ENCODE results near the gene SUPT20H. TPM values are rescaled to one million over a fixed set of nuclear protein-coding genes. Genes with fewer than 3 reads are reported as not detected.

Gene SUPT20H
- total RNA-seq, 1 donor from 2014 or later = 34.1 TPM

DNA sequence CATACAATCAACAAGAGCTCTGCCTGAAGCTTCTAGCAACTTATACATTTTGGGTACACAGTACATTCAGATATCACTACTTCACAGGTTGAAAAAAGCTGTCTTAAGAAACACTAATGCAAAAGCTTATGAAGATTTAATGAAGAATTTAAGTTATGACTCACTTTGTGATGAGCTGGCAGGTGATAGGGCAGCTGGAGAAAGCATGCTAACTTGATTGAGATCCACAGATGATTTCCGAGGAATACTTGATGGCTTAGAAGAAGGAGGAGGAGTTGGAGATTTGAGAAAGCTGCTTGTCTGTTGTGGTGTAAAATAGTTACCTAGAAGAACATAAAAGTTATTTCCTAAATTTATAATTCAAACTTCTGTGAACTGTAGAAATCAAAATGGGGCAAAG is 35.6 kb downstream of the SUPT20H start:
- no peak for DNase-seq (ENCODE audit: extremely low spot score in 2 of 2)
- H3K4me1 ChIP-seq = no peaks in the 10 kb centered on the region
- no peak overlapping the region for H3K4me3 ChIP-seq
- H3K9me3 ChIP-seq = no peaks in the 10 kb centered on the region
- intact Hi-C loops (cut with DNase I) = no loop called here
- no peak overlapping the region for H3K27ac ChIP-seq
- no peaks in the 10 kb centered on the region for H3K27me3 ChIP-seq
- H3K36me3 ChIP-seq = peaks cover 0 to 60% of the 10 kb centered on the region in 2 donors
- no peak for TF ChIP-seq POLR2A (IDR thresholded peaks at IDR 0.05)
- no peak for TF ChIP-seq POLR2AphosphoS5 (IDR thresholded peaks at IDR 0.05; ENCODE audit: insufficient read depth in 1 of 2, low read depth in 1 of 2)
- TF ChIP-seq, protein P1, sequence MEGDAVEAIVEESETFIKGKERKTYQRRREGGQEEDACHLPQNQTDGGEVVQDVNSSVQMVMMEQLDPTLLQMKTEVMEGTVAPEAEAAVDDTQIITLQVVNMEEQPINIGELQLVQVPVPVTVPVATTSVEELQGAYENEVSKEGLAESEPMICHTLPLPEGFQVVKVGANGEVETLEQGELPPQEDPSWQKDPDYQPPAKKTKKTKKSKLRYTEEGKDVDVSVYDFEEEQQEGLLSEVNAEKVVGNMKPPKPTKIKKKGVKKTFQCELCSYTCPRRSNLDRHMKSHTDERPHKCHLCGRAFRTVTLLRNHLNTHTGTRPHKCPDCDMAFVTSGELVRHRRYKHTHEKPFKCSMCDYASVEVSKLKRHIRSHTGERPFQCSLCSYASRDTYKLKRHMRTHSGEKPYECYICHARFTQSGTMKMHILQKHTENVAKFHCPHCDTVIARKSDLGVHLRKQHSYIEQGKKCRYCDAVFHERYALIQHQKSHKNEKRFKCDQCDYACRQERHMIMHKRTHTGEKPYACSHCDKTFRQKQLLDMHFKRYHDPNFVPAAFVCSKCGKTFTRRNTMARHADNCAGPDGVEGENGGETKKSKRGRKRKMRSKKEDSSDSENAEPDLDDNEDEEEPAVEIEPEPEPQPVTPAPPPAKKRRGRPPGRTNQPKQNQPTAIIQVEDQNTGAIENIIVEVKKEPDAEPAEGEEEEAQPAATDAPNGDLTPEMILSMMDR (IDR thresholded peaks at IDR 0.05) = no peak

DNA sequence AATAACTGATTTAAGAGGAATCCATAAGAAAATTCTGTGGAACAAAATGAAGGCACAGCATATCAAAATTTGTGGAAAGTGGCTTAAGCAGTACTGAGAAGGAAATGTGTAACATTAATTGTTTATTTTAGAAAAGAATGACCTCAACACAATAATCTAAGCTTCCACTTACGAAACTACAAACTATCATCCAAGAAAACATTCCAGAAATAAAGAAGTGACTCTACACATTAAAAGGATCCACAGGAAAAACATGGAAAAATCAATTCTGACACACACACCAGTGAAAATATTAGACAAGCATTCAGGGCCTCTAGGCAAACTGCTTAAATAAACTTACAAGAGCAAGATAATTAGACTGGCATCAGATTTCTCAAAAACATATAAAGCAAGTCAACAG is 44.9 kb downstream of the SUPT20H start:
- H3K27ac ChIP-seq = no peak overlapping the region
- intact Hi-C loops (cut with DNase I) = no loop called here
- H3K4me1 ChIP-seq = no peaks in the 10 kb centered on the region
- no peaks in the 10 kb centered on the region for H3K27me3 ChIP-seq
- H3K4me3 ChIP-seq = no peak overlapping the region
- no peak for DNase-seq (ENCODE audit: extremely low spot score in 2 of 2)
- peaks cover 0 to 23% of the 10 kb centered on the region in 2 donors for H3K36me3 ChIP-seq
- no peaks in the 10 kb centered on the region for H3K9me3 ChIP-seq
- TF ChIP-seq POLR2A (IDR thresholded peaks at IDR 0.05) (no peak), POLR2AphosphoS5 (IDR thresholded peaks at IDR 0.05; ENCODE audit: insufficient read depth in 1 of 2, low read depth in 1 of 2) (no peak)
- TF ChIP-seq, protein P1 (IDR thresholded peaks at IDR 0.05) = no peak

DNA sequence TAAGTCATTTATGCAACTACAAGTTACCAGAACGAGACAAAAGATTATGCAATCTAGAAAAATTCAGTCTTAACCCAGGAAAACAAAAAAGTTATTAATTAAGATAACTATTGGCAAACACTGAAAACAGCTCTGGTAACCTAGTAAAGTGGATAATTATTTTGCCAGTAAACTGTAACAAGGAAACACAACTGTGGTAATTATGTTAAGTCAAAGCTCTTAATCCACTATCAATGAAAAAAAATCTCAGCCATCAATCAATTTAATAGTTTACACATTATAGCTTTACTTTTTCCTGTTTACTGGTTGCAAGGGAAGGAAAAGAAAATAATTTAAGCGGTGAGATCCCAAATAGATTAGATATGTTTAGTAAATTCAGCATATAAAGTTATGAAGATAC is 47.7 kb downstream of the SUPT20H start:
- TF ChIP-seq POLR2AphosphoS5 (IDR thresholded peaks at IDR 0.05; ENCODE audit: insufficient read depth in 1 of 2, low read depth in 1 of 2) = no peak
- TF ChIP-seq POLR2A (IDR thresholded peaks at IDR 0.05) = no peak
- TF ChIP-seq, protein P1 (IDR thresholded peaks at IDR 0.05) = no peak
- no peaks in the 10 kb centered on the region for H3K4me1 ChIP-seq
- no peaks in the 10 kb centered on the region for H3K27me3 ChIP-seq
- intact Hi-C loops (cut with DNase I) = no loop called here
- no peak overlapping the region for H3K4me3 ChIP-seq
- H3K9me3 ChIP-seq = no peaks in the 10 kb centered on the region
- DNase-seq (ENCODE audit: extremely low spot score in 2 of 2) = no peak
- peaks cover 0 to 44% of the 10 kb centered on the region in 2 donors for H3K36me3 ChIP-seq
- H3K27ac ChIP-seq = no peak overlapping the region

DNA sequence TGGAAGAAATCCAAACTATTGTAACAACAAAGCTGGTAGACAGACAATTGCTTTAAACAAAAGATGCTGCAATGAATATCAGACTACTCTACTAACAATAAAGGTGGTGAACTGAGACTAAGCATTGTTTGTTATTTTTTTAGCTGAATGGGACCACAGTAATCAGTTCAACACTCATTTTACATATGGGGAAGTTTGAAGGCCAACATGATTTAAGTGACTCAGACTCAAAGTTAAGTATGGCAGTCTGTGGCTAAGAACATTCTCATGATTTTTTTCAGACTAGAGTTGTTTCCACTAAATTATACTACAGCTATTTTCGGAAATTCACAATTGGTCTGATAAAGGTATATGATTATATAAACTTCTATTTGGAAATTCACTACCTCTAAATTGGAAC is 48.5 kb downstream of the SUPT20H start:
- intact Hi-C loops (cut with DNase I) = no loop called here
- Histone ChIP-seq H3K36me3 (peaks cover 0 to 51% of the 10 kb centered on the region in 2 donors), H3K4me1 (no peaks in the 10 kb centered on the region), H3K27me3 (no peaks in the 10 kb centered on the region), H3K27ac (no peak overlapping the region), H3K4me3 (no peak overlapping the region), H3K9me3 (no peaks in the 10 kb centered on the region)
- TF ChIP-seq POLR2A (IDR thresholded peaks at IDR 0.05) = no peak
- TF ChIP-seq POLR2AphosphoS5 (IDR thresholded peaks at IDR 0.05; ENCODE audit: insufficient read depth in 1 of 2, low read depth in 1 of 2) = no peak
- TF ChIP-seq, protein P1 (IDR thresholded peaks at IDR 0.05) = no peak
- DNase-seq (ENCODE audit: extremely low spot score in 2 of 2) = no peak

DNA sequence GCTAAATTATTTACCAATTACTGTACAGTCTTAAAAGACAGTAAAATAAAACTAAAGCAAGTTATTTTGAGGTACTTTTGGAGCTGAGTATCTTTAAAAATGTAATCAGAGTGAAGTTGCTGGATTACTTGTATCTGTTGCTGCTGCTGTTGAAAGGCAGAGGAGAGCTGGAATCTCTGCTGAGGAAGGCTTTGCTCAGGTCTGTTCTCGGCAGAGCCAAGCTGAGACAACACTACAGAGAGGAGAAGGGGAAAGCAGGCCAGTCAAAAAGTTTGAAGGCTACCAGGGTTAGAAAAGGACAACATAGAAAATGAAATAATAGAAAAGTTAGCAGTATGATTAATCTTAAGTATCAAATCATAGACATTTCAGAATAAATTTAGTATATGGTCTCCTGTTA is 49.1 kb downstream of the SUPT20H start:
- H3K9me3 ChIP-seq = no peaks in the 10 kb centered on the region
- no peaks in the 10 kb centered on the region for H3K4me1 ChIP-seq
- H3K27me3 ChIP-seq = no peaks in the 10 kb centered on the region
- H3K27ac ChIP-seq = no peak overlapping the region
- DNase-seq (ENCODE audit: extremely low spot score in 2 of 2) = no peak
- H3K4me3 ChIP-seq = no peak overlapping the region
- intact Hi-C loops (cut with DNase I) = no loop called here
- peaks cover 0 to 57% of the 10 kb centered on the region in 2 donors for H3K36me3 ChIP-seq
- TF ChIP-seq, protein P1 (IDR thresholded peaks at IDR 0.05) = no peak
- no peak for TF ChIP-seq POLR2A (IDR thresholded peaks at IDR 0.05)
- no peak for TF ChIP-seq POLR2AphosphoS5 (IDR thresholded peaks at IDR 0.05; ENCODE audit: insufficient read depth in 1 of 2, low read depth in 1 of 2)

All from vagina (tissue), 2 donors.